ENCODE measurements around the gene TSHZ1. TPM values are rescaled to one million over a fixed set of nuclear protein-coding genes. Genes with fewer than 3 reads are reported as not detected.

Gene TSHZ1
- total and polyA plus RNA-seq, 4 donors, result 6.2 to 19.9 (median 11.2) TPM

- no peak overlapping the region for H3K4me3 ChIP-seq
- TF ChIP-seq CTCF (IDR thresholded peaks at IDR 0.05; ENCODE audit: control extremely low read depth, extremely low read depth), result no peak
Observed at GRCh38 chr18:75172299-75173124, 38.1 kb upstream of the TSHZ1 start.

GRCh38 chr18:75173125-75173432, 37.5 kb upstream of the TSHZ1 start:
- peak in 1 of 3 donors; percentile 36 for DNase-seq

More at GRCh38 chr18:75172299-75173124, 38.1 kb upstream of the TSHZ1 start:
- Histone ChIP-seq H3K9me3 (ENCODE audit: control insufficient read depth in 4 of 4, insufficient read depth in 3 of 4, low read length in 3 of 4) (no peaks in the 10 kb centered on the region), H3K27ac (ENCODE audit: low read depth in 1 of 2, low read length in 1 of 2) (no peak overlapping the region), H3K9ac (ENCODE audit: insufficient read depth in 1 of 2, low read length in 2 of 2) (no peak overlapping the region), H3K4me1 (ENCODE audit: control insufficient read depth in 5 of 5, insufficient read depth in 5 of 5, low read length in 5 of 5) (peaks cover 0 to 8% (median 0%) of the 10 kb centered on the region in 5 donors), H3K27me3 (ENCODE audit: control insufficient read depth in 3 of 3, insufficient read depth in 3 of 3, low read length in 2 of 3) (no peaks in the 10 kb centered on the region), H3K36me3 (ENCODE audit: control insufficient read depth in 4 of 4, insufficient read depth in 4 of 4, low read length in 4 of 4) (no peaks in the 10 kb centered on the region)
- no peak for ATAC-seq (ENCODE audit: insufficient read depth, low FRiP score)
- 87 to 89% methylated on average over 17 of the region's 17 CpGs for WGBS, 2 donors
- no peak for DNase-seq

GRCh38 chr18:75173738-75174137, 36.9 kb upstream of the TSHZ1 start:
- H3K27ac ChIP-seq (ENCODE audit: low read depth in 1 of 2, low read length in 1 of 2), result no peak overlapping the region
- H3K27me3 ChIP-seq (ENCODE audit: control insufficient read depth in 3 of 3, insufficient read depth in 3 of 3, low read length in 2 of 3), result no peaks in the 10 kb centered on the region
- no peak overlapping the region for H3K4me3 ChIP-seq
- no peak for ATAC-seq (ENCODE audit: insufficient read depth, low FRiP score)
- peaks cover 0 to 6% (median 0%) of the 10 kb centered on the region in 5 donors for H3K4me1 ChIP-seq (ENCODE audit: control insufficient read depth in 5 of 5, insufficient read depth in 5 of 5, low read length in 5 of 5)
- no peaks in the 10 kb centered on the region for H3K9me3 ChIP-seq (ENCODE audit: control insufficient read depth in 4 of 4, insufficient read depth in 3 of 4, low read length in 3 of 4)
- TF ChIP-seq CTCF (IDR thresholded peaks at IDR 0.05; ENCODE audit: control extremely low read depth, extremely low read depth), result no peak
- no peak overlapping the region for H3K9ac ChIP-seq (ENCODE audit: insufficient read depth in 1 of 2, low read length in 2 of 2)
- WGBS, 2 donors, result 35 to 67% methylated on average over 4 of the region's 4 CpGs
- no peaks in the 10 kb centered on the region for H3K36me3 ChIP-seq (ENCODE audit: control insufficient read depth in 4 of 4, insufficient read depth in 4 of 4, low read length in 4 of 4)
- DNase-seq, result no peak

More at GRCh38 chr18:75173125-75173432, 37.5 kb upstream of the TSHZ1 start:
- TF ChIP-seq CTCF (IDR thresholded peaks at IDR 0.05; ENCODE audit: control extremely low read depth, extremely low read depth), result no peak
- Histone ChIP-seq H3K4me3 (no peak overlapping the region), H3K9me3 (ENCODE audit: control insufficient read depth in 4 of 4, insufficient read depth in 3 of 4, low read length in 3 of 4) (no peaks in the 10 kb centered on the region), H3K4me1 (ENCODE audit: control insufficient read depth in 5 of 5, insufficient read depth in 5 of 5, low read length in 5 of 5) (peaks cover 0 to 8% (median 0%) of the 10 kb centered on the region in 5 donors), H3K36me3 (ENCODE audit: control insufficient read depth in 4 of 4, insufficient read depth in 4 of 4, low read length in 4 of 4) (no peaks in the 10 kb centered on the region), H3K27ac (ENCODE audit: low read depth in 1 of 2, low read length in 1 of 2) (no peak overlapping the region), H3K27me3 (ENCODE audit: control insufficient read depth in 3 of 3, insufficient read depth in 3 of 3, low read length in 2 of 3) (no peaks in the 10 kb centered on the region), H3K9ac (ENCODE audit: insufficient read depth in 1 of 2, low read length in 2 of 2) (no peak overlapping the region)
- no peak for ATAC-seq (ENCODE audit: insufficient read depth, low FRiP score)
- WGBS, 2 donors, result 57 to 58% methylated on average over 5 of the region's 5 CpGs
